CD4-positive, alpha-beta T cell treated with Interferon alpha-2 for 1 hour (primary cell): Measurements from ENCODE around the gene KCNJ2.

Experiments used
- DNase-seq, 2 donors: peaks; one replicate each; pipeline ENCODE4 v3.0.0-alpha.2; 2020 to 2022

The KCNJ2 gene

GRCh38 chr17:70168977-70169708, at the start of gene KCNJ2:
KCNJ2 (plus strand) TSS chr17:70169532; CDS start chr17:70175040, 5,508 bp downstream.
- DNase-seq, result peak; percentile 53 to 76

GRCh38 chr17:70119545-70119944, 49.8 kb upstream of the KCNJ2 start:
- no peak for DNase-seq

- DNase-seq, result no peak
Measured at GRCh38 chr17:70119983-70120382, 49.3 kb upstream of the KCNJ2 start.

GRCh38 chr17:70120425-70120824, 48.9 kb upstream of the KCNJ2 start:
- no peak for DNase-seq

GRCh38 chr17:70121126-70121525, 48.2 kb upstream of the KCNJ2 start:
- no peak for DNase-seq

- no peak for DNase-seq
Measured at GRCh38 chr17:70123193-70123592, 46.1 kb upstream of the KCNJ2 start.

- no peak for DNase-seq
Measured at GRCh38 chr17:70124723-70125122, 44.6 kb upstream of the KCNJ2 start.

GRCh38 chr17:70127221-70127873, 42.0 kb upstream of the KCNJ2 start:
- no peak for DNase-seq

- DNase-seq, result no peak
Measured at GRCh38 chr17:70128727-70129238, 40.5 kb upstream of the KCNJ2 start.

- DNase-seq, result no peak
Measured at GRCh38 chr17:70130289-70130688, 39.0 kb upstream of the KCNJ2 start.

- no peak for DNase-seq
Measured at GRCh38 chr17:70132505-70132904, 36.8 kb upstream of the KCNJ2 start.

- DNase-seq, result no peak
Measured at GRCh38 chr17:70134042-70134441, 35.3 kb upstream of the KCNJ2 start.

GRCh38 chr17:70134777-70135176, 34.6 kb upstream of the KCNJ2 start:
- DNase-seq, result no peak

GRCh38 chr17:70136131-70136530, 33.2 kb upstream of the KCNJ2 start:
- no peak for DNase-seq

GRCh38 chr17:70137451-70138230, 31.7 kb upstream of the KCNJ2 start:
- peak in 1 of 2 donors; percentile 8 for DNase-seq

GRCh38 chr17:70138291-70138865, 31.0 kb upstream of the KCNJ2 start:
- DNase-seq, result no peak

- DNase-seq, result no peak
Measured at GRCh38 chr17:70139449-70139993, 29.8 kb upstream of the KCNJ2 start.

- DNase-seq, result peak in 1 of 2 donors; percentile 11
Measured at GRCh38 chr17:70144260-70144846, 25.0 kb upstream of the KCNJ2 start.

GRCh38 chr17:70153210-70153609, 16.1 kb upstream of the KCNJ2 start:
- no peak for DNase-seq

- no peak for DNase-seq
Measured at GRCh38 chr17:70157151-70157550, 12.2 kb upstream of the KCNJ2 start.

GRCh38 chr17:70158180-70158579, 11.2 kb upstream of the KCNJ2 start:
- DNase-seq, result no peak

GRCh38 chr17:70158591-70158990, 10.7 kb upstream of the KCNJ2 start:
- DNase-seq, result no peak
